OCI-LY7 (cell line): ENCODE results near the gene CTBP2.

Experiments
- EZH2phosphoT487 ChIP-seq: fragments of 200-600 bp; sonication (generic); IDR thresholded peaks from 2 replicates; pipeline ENCODE4 v1.6.1; 2018; ENCODE audit warnings: low read depth, borderline replicate concordance, mild to moderate bottlenecking, mixed run types, antibody characterized with exemption, low read length, moderate library complexity, mixed read lengths
- TF ChIP-seq, protein P1 (sequence below): fragments of 200-600 bp; sonication (generic); conservative IDR thresholded peaks from 2 replicates; pipeline ENCODE4 v1.5.1; 2014; ENCODE audit warnings: mild to moderate bottlenecking, antibody characterized with exemption, low read length, moderate library complexity, mixed read lengths

DNA sequence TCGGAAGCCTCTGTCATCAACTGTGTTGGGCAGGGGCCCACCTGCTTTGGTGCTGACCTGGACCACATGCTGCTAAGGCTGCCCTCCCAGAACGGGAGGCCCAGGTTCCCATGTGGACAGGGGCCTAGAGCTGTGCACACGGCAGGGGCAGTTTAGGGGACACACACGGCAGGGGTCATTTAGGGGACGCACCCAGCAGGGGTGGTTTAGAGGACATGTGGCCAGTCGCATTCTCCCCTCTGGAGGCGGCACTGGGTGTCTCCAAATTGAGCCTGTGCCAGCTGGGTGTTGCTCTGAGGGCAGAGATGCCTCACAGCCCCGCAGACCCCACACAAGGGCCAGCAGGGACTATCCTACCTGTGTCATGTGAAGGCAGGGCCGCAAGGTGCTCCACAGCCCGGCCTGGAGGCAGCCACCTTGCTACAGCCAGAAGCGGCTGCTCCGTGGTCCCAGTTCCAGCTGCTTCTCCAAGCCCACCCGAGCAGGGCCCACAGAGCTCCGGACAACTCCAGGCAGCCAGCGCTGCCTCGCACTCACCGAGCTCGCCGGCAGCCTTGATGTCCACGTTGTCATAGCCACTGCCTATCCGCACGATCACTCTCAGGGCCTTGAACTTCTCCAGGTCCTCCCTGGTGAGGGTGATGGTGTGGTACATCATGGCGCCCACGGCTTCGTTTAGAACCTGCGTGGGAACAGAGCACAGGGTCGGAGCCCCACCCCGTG, 157.8 kb downstream of the CTBP2 start:
- TF ChIP-seq, protein P1, sequence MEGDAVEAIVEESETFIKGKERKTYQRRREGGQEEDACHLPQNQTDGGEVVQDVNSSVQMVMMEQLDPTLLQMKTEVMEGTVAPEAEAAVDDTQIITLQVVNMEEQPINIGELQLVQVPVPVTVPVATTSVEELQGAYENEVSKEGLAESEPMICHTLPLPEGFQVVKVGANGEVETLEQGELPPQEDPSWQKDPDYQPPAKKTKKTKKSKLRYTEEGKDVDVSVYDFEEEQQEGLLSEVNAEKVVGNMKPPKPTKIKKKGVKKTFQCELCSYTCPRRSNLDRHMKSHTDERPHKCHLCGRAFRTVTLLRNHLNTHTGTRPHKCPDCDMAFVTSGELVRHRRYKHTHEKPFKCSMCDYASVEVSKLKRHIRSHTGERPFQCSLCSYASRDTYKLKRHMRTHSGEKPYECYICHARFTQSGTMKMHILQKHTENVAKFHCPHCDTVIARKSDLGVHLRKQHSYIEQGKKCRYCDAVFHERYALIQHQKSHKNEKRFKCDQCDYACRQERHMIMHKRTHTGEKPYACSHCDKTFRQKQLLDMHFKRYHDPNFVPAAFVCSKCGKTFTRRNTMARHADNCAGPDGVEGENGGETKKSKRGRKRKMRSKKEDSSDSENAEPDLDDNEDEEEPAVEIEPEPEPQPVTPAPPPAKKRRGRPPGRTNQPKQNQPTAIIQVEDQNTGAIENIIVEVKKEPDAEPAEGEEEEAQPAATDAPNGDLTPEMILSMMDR: no peak
- TF ChIP-seq EZH2phosphoT487: no peak
